HT-29 (cell line): ENCODE data around the gene IL15RA. TPM values are rescaled to one million over a fixed set of nuclear protein-coding genes. Genes with fewer than 3 reads are reported as not detected.

Experiments
- small RNA-seq: library from RNA; depleted of rRNA; stranded (forward); fragments of <200 nt; gene quantifications from one replicate; pipeline ENCODE3, GENCODE V24; 2014
- total RNA-seq: library from RNA; depleted of rRNA; stranded (reverse); fragments of >200 nt; shearing (Covaris generic); gene quantifications from 2 replicates; pipeline ENCODE4 v1.2.3, GENCODE V29; 2014; rRNA removed

Gene IL15RA
- total RNA-seq, 1 experiment from 2014 or later: 12.4 TPM

Small RNA genes within 50 kb of the gene (small RNA-seq; reads per million reads assigned to genes)
- gene RF00397: not detected

Other genes starting within 250 kb of the IL15RA start
- 185 and 211 TPM in 2 replicates for gene GDI2, start 164.1 kb downstream of the IL15RA start, total RNA-seq
- 8.7 and 12.7 TPM in 2 replicates for gene ANKRD16, start 87.7 kb downstream of the IL15RA start, total RNA-seq
- gene FBH1, start 87.3 kb downstream of the IL15RA start, total RNA-seq: 63.0 and 85.9 TPM in 2 replicates
- not detected in 2 replicates for gene IL2RA, start 84.8 kb upstream of the IL15RA start, total RNA-seq
- 47.7 and 48.7 TPM in 2 replicates for gene RBM17, start 111.5 kb upstream of the IL15RA start, total RNA-seq
- gene PFKFB3, start 225.4 kb upstream of the IL15RA start, total RNA-seq: 11.8 and 15.2 TPM in 2 replicates